Glomerular endothelial cell (primary cell): ENCODE results near the gene TMEM145. TPM values are rescaled to one million over a fixed set of nuclear protein-coding genes. Genes with fewer than 3 reads are reported as not detected.

Source experiments
- DNase-seq: peaks from one replicate; pipeline ENCODE4 v3.0.0-alpha.2; 2011; ENCODE audit warnings: low read depth, low spot score; ENCODE audit errors: extremely low read depth
- total RNA-seq: library from RNA; depleted of rRNA; stranded (reverse); fragments of >200 nt; gene quantifications from 2 replicates; pipeline ENCODE4 v1.2.3, GENCODE V29; 2015

The TMEM145 gene
- total RNA-seq, 1 donor from 2014 or later = not detected

DNA sequence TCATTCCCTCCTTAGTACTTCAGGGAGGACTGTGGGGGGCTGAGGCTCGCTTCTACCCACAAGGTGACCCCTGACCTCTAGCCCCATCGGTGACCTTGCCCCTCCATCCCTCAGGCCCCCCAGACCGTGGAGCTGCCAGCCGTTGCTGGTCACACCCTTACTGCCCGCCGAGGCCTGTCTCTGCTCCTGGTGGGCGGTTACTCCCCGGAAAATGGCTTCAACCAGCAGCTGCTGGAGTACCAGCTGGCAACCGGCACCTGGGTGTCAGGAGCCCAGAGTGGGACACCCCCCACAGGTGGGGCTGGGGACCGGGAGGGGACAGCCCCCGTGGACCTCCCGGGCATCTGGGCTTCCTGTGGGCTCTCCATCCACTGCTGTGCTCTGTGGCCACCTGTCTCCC lies 44.2 kb downstream of the TMEM145 start:
- no peak for DNase-seq

DNA sequence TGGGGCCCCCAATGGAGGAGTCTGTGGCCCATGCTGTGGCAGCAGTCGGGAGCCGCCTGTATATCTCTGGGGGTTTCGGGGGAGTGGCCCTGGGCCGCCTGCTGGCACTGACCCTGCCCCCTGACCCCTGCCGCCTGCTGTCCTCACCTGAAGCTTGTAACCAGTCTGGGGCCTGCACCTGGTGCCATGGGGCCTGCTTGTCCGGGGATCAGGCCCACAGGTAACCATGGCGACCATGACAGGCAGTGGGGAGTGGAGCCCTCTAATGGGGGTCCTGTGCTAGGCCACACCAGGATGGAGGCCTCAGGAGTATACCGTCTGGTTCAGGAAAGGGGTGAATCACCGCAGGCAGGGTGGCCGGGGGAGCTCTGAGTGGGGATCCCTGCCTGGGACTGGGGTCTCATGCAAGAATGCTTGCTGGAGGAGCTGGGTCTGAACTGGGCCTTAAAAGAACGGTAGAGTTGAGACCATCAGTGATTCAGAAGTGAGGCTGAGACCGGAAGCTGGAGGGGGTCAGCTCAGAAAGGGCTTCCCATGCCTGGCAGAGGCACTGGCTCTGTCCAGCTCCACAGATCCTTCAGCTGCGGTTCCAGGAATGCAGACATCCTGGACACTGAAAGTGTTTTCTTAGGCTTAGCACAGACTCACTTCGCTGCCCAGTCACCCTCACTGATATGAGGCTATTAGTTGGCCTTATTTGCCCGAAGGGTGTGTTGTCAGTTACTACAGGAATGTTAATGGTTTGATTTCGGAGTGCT lies 47.9 kb downstream of the TMEM145 start:
- no peak for DNase-seq

DNA sequence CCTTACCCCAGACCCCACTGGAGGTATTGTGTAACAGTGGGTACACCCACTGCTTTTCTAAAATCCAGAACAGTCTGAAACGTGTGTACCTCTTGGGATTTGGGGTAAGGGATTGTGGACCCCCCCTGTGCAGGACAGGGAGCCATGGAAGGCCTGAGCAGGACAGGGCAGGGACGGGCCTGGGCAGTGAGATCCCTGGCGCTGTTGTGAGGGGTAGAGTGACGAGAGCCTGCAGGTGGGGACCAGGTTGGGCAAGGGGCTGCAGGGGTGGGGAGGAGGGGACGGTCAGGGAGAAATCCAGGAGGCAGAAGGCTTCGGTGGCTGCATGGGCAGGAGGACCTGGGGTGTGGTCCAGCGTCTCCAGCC lies 48.4 kb downstream of the TMEM145 start:
- no peak for DNase-seq

DNA sequence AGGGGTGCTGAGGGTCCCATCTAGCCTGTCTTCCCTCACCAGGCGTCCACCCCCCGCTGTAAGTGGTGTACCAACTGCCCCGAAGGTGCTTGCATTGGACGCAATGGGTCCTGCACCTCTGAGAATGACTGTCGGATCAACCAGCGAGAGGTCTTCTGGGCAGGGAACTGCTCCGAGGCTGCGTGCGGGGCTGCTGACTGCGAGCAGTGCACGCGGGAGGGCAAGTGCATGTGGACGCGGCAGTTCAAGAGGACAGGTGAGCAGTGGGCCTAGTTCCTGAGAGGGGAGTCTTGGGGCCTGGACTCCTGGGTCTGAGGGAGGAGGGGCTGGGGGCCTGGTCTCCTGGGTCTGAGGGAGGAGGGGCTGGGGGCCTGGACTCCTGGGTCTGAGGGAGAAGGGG lies 49.2 kb downstream of the TMEM145 start:
- no peak for DNase-seq

DNA sequence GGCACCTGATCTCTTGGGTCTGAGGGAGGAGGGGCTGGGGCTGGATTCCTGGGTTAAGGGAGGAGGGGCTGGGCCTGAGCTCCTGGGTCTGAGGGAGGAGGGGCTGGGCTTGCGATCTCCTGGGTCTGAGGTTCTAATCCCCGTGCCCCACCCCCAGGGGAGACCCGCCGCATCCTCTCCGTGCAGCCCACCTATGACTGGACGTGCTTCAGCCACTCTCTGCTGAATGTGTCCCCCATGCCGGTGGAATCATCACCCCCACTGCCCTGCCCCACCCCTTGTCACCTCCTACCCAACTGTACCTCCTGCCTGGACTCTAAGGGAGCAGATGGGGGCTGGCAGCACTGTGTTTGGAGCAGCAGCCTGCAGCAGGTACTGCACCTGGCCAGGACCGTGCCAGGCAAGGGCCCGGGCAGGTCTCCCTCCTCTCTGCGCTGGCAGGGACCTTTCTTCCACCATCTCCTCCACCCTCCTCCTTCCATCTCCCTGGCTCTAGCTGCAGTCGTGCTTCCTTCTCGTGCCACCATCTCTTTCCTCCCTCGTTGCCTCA lies 49.9 kb downstream of the TMEM145 start:
- no peak for DNase-seq

DNA sequence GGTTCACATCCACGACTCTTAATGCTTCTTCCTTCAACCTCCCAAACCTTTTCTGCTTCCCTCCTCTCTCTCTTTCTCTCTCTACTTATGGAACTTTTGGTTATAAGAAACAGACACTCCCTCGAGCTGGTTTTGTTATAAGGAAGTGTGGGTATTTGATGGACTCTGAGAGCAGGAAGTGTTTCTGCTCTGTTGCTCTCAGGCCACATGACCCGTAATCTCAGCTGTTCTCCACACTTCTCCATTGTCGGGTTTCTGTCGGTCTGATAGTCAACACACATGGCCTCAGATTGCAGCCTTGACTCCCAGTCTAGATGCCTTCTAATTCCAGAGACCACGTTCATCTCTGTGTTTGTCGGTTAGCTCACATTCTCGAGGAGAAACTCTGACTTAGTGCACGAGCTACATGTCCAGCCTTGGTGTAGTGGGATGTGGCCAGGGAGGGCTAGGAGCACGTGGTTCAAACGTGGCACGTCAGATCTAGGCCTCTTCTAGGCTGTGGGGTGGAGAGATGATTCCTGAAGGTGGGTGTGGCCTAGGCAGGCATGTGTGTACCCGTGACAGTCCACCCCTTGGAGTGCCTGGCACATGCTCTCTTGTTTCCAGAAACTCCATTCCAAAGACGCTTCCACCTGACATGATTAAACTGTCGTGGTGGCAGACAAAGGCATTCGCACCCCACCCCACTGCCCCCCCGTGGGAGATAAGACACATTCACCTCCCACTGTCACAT lies 50.7 kb downstream of the TMEM145 start:
- no peak for DNase-seq

DNA sequence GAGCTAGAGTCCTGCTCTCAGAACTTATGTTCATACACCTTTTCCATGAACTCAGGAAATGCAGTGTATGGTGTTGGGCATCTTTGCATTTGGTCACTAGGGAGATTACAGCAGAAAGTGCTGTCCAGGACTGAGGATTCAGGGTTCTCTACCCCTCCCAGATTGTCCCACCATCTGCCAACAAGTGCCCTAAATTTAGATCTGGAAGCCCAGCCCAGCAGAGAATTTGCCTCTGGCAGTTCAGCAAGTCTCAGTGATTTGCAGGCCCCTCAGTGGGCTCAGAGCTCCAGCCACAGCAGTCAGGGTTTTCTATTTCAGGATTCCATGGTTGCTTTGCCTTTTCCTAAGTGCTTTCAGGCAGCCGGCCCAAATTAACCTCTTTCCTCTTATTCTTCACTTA lies 53.6 kb downstream of the TMEM145 start:
- no peak for DNase-seq

DNA sequence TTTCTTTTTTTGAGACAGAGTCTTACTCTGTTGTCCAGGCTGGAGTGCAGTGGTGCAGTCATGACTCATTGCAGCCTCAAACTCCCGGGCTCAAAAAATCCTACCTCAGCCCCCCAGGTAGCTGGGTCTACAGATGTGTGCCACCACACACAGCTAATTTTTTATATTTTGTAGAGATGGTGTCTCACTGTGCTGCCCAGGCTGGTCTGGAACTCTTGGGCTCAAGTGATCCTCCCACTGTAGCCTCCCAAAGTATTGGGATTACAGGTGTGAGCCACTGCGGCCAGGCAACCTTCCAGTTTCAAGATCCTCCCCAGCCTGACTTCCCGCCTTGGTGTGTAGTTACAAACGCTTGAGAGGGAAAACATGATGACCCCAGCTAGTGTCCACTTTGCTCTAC lies 54.8 kb downstream of the TMEM145 start:
- no peak for DNase-seq

DNA sequence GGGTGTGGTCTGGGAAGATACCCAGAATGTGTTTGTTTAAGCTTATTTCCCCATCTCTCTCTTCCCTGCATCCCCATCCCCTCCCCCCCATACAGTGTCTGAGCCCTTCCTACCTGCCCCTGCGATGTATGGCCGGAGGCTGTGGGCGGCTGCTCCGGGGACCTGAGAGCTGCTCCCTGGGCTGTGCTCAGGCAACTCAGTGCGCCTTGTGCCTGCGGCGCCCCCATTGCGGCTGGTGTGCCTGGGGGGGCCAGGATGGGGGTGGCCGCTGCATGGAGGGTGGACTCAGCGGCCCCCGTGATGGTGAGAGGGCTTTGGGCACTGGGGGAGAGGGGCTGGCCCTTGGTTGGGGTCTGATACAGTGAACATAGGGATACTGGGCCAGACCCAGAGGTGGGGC lies 55.3 kb downstream of the TMEM145 start:
- no peak for DNase-seq

DNA sequence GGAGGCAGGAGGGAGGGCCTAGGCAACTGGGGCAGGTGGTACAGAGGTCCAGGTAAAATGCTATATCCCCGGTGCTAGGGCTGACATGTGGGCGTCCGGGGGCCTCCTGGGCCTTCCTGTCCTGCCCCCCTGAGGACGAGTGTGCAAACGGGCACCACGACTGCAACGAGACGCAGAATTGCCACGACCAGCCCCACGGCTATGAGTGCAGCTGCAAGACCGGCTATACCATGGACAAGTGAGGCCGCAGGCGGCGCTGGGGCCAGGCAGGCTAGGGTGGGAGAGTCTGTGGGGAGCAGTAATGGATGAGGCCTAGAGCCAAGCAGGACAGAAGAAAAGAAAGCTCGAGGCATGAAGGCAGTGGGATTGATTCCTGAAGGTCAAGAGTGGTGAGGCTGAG lies 55.7 kb downstream of the TMEM145 start:
- DNase-seq = no peak

DNA sequence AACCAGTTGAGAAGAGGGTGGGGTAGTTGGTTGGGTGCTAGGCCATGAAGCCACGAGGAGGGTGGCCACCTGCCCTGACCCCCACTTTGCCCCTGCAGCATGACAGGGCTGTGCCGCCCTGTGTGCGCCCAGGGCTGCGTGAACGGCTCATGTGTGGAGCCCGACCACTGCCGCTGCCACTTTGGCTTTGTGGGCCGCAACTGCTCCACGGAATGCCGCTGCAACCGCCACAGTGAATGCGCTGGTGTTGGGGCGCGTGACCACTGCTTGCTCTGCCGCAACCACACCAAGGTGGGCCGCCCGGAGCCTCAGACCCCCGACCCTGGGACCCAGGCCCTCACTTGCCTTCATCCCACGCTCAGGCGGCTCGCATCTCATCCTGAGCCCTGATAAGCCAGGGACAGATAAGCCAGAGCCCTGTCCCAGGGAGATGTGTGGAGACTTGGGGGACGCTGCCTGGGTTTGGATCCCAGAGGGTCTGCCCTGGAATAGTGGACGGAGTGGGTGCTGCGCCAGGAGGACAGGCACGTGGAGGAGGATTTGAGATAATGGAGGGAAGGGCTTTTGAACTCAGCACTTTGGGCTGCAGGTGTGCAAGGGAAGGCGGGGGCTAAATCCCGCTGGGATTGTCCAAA lies 56.4 kb downstream of the TMEM145 start:
- no peak for DNase-seq

DNA sequence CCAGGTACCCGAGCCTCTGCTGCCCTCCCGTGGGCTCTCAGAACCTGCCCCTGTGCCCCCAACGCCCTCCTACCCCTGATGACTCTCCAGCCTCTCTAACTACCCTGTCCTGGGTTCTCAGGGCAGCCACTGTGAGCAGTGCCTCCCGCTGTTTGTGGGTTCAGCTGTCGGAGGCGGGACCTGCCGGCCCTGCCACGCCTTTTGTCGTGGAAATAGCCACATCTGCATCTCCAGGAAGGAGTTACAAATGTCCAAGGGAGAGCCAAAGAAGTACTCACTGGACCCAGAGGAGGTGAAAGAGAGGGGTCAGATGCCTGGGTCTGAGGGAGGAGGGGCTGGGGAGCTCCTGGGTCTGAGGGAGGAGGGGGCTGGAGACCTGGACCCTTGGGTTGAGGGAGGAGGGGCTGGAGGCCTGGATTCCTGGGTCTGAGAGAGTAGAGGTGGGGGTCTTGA lies 57.0 kb downstream of the TMEM145 start:
- DNase-seq = no peak

DNA sequence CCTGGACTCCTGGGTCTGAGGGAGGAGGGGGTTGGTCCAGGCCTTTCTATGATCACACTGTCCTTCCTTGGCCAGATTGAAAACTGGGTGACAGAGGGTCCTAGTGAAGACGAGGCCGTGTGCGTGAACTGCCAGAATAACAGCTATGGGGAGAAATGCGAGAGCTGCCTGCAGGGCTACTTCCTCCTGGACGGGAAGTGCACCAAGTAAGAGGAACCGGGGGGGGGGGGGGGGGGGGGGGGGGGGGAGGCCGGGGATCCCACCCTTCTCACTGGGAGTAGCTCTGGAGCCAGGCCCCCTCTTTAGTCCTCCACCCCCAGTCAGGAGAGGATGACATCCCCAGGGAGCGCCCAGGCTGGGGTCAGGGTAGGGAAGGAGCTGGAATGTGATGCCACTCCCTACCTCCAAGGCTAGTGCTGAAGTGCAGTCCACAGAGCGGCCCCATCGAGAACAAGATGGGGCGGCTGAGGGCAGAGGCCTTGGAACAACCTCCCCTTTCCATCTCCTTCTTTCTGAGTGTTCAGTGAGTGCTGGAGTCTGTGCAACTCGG lies 57.6 kb downstream of the TMEM145 start:
- no peak for DNase-seq

Other genes with a start within 250 kb of the TMEM145 start
- gene GRIK5, start 243.1 kb upstream of the TMEM145 start, total RNA-seq = 0.23 TPM in 1 of 2 replicates, not detected in the other
- 16.2 and 20.4 TPM in 2 replicates for gene ZNF574, start 237.1 kb upstream of the TMEM145 start, total RNA-seq
- 7.4 and 10.7 TPM in 2 replicates for gene POU2F2, start 180.9 kb upstream of the TMEM145 start, total RNA-seq
- gene DEDD2, start 95.6 kb upstream of the TMEM145 start, total RNA-seq = 34.5 and 35.9 TPM in 2 replicates
- gene ZNF526, start 93.0 kb upstream of the TMEM145 start, total RNA-seq = 6.2 and 10.4 TPM in 2 replicates
- 29.1 and 36.5 TPM in 2 replicates for gene GSK3A, start 70.7 kb upstream of the TMEM145 start, total RNA-seq
- 56.6 and 57.4 TPM in 2 replicates for gene ERF, start 58.2 kb upstream of the TMEM145 start, total RNA-seq
- gene CIC, start 44.1 kb upstream of the TMEM145 start, total RNA-seq = 68.8 and 80.2 TPM in 2 replicates
- gene PRR19, start 11.2 kb upstream of the TMEM145 start, total RNA-seq = 0.10 and 1.8 TPM in 2 replicates
- gene PAFAH1B3, start 10.7 kb upstream of the TMEM145 start, total RNA-seq = 39.5 and 45.0 TPM in 2 replicates
- gene MEGF8, start 12.3 kb downstream of the TMEM145 start, total RNA-seq = 69.2 and 81.6 TPM in 2 replicates
- gene CNFN, start 77.0 kb downstream of the TMEM145 start, total RNA-seq = not detected in 2 replicates
- 9.3 and 10.7 TPM in 2 replicates for gene LIPE, start 114.1 kb downstream of the TMEM145 start, total RNA-seq
- not detected in 2 replicates for gene CXCL17, start 129.6 kb downstream of the TMEM145 start, total RNA-seq
- gene CEACAM1, start 215.2 kb downstream of the TMEM145 start, total RNA-seq = 38.8 and 41.5 TPM in 2 replicates